AG04449 (cell line): ENCODE measurements around the gene LIPT2.

Experiments used
- CTCF ChIA-PET: fragments of 350-600 bp; formaldehyde crosslinking; extraction: SDS; loops from one replicate; lab custom pipeline; 2021; ENCODE audit warnings: antibody characterized with exemption; lab: Yijun Ruan, JAX
- POLR2A ChIA-PET: fragments of 400-600, 350-600 bp; formaldehyde crosslinking; extraction: SDS; loops from one replicate; lab custom pipeline; 2020; ENCODE audit warnings: antibody characterized with exemption, inconsistent platforms; lab: Yijun Ruan, JAX
- DNase-seq: peaks from one replicate; pipeline ENCODE4 v3.0.0-alpha.2; 2010; ENCODE audit warnings: low read depth, low spot score
- H3K4me3 ChIP-seq: 2 replicates; pipeline ENCODE4 v1.5.1; 2011; ENCODE audit warnings: low read depth, mild to moderate bottlenecking, control low read depth, low read length
- CTCF ChIP-seq: IDR thresholded peaks from one replicate; pipeline ENCODE4 v1.5.1; 2011; ENCODE audit warnings: mild to moderate bottlenecking, moderate library complexity, low read length, control low read depth, inconsistent platforms; ENCODE audit not compliant: insufficient read depth; ENCODE audit errors: missing control alignments

Gene LIPT2

GRCh38 chr11:74459584-74459983 lies 33.9 kb downstream of the LIPT2 start:
- no peak for DNase-seq
- POLR2A ChIA-PET = no interaction called here
- CTCF ChIA-PET = interaction anchor here (1.4 to 5.4 kb wide), 2 partner anchors 8 to 280 kb away, joined by 3 to 92 read pairs; no protein-coding TSS in a partner anchor
- TF ChIP-seq CTCF = no peak
- no peak overlapping the region for H3K4me3 ChIP-seq

DNA sequence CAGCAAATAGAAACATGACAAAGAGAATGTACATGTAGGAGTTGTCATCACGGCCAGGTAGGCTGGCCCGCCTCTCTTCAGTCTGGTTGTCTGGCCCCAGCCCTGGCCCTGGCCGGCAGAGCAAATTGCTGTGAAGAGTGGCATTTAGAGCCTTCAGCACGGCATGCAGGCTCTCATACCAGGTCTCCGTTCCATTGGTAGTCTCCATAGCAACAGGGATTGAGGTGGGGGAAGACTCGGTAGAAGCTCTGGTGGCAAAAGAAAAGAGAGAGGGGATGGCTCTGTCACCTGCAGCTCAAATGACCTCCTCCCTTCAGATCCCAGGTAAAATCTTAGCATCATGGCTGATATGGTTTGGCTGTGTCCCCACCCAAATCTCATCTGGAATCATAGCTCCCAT lies 36.2 kb downstream of the LIPT2 start:
- DNase-seq = no peak
- TF ChIP-seq CTCF = no peak
- ChIA-PET POLR2A (no interaction called here), CTCF (interaction anchor here (0.6 to 2.0 kb wide), 4 partner anchors 8 to 115 kb away, joined by 3 to 14 read pairs (median 4); no protein-coding TSS in a partner anchor)
- no peak overlapping the region for H3K4me3 ChIP-seq

DNA sequence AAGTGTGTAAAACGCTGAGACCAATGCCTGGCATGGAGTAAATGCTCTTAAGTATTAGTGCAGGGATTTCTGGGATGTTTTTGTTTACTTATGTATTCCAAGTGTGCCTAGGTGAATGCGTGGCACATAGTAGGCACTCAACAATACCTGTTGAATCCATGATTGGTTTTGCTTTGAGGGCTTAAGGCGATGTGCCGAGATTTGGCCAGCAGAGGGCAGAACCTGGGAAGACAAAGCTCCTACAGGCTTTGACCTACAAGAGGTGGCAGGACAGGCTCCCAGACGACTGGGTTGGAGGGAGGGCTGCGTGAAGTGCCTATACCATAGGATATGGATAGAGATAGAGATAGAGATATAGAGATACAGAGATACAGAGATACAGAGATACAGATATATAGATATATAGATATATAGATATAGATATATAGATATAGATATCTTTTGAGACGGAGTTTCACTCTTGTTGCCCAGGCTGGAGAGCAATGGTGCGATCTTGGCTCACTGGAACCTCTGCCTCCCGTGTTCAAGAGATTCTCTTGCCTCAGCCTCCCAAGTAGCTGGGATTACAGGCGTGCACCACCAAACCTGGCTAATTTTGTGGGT lies 40.0 kb downstream of the LIPT2 start:
- peak; percentile 87 for TF ChIP-seq CTCF
- no peak for DNase-seq
- ChIA-PET POLR2A (no interaction called here), CTCF (interaction anchor here (0.6 to 23.0 kb wide), 43 partner anchors 9 to 795 kb away, joined by 3 to 674 read pairs (median 6); partner anchors contain the start of genes KCNE3, LIPT2 and PGM2L1)
- no peak overlapping the region for H3K4me3 ChIP-seq

GRCh38 chr11:74452366-74452765 lies 41.2 kb downstream of the LIPT2 start:
- H3K4me3 ChIP-seq = no peak overlapping the region
- DNase-seq = no peak
- ChIA-PET CTCF (interaction anchor here (0.7 to 23.0 kb wide), 34 partner anchors 9 to 796 kb away, joined by 3 to 674 read pairs (median 7); partner anchors contain the start of genes PGM2L1 and POLD3), POLR2A (no interaction called here)
- no peak for TF ChIP-seq CTCF

DNA sequence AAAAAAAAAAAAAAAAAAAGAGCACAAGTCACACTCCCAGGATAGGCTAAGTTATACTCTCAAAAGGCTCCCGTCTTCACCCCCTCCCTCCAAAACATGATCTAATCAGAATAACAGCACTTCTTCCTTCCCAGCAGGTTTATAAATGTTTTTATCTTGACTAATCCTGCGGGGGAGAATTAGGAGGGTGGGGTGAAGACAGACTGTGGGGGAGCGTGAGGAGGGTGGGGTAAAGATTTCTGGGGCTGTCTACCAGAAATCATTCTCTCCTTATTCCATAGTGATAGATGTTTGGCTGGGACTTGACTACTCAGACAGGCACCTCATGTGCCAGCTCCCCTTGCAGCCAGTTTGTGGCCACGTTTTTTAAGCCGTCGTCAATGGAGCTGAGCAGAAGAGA lies 43.2 kb downstream of the LIPT2 start:
- ChIA-PET POLR2A (no interaction called here), CTCF (interaction anchor here (0.7 to 23.0 kb wide), 44 partner anchors 8 to 487 kb away, joined by 3 to 674 read pairs (median 5); partner anchors contain the start of genes KCNE3, LIPT2 and PGM2L1)
- no peak for TF ChIP-seq CTCF
- H3K4me3 ChIP-seq = no peak overlapping the region
- DNase-seq = no peak

GRCh38 chr11:74449369-74449931 lies 44.1 kb downstream of the LIPT2 start:
- peak; percentile 23 for DNase-seq
- POLR2A ChIA-PET = interaction anchor here (0.6 kb wide), 1 partner anchor 120 kb away, joined by 3 read pairs; no protein-coding TSS in a partner anchor
- CTCF ChIA-PET = interaction anchor here (0.7 to 23.0 kb wide), 52 partner anchors 9 to 486 kb away, joined by 3 to 674 read pairs (median 5); partner anchors contain the start of genes KCNE3, LIPT2 and PGM2L1
- H3K4me3 ChIP-seq = no peak overlapping the region
- peak; percentile 68 for TF ChIP-seq CTCF
